ENCODE results near the gene COL4A1.

COL4A1 gene

DNA sequence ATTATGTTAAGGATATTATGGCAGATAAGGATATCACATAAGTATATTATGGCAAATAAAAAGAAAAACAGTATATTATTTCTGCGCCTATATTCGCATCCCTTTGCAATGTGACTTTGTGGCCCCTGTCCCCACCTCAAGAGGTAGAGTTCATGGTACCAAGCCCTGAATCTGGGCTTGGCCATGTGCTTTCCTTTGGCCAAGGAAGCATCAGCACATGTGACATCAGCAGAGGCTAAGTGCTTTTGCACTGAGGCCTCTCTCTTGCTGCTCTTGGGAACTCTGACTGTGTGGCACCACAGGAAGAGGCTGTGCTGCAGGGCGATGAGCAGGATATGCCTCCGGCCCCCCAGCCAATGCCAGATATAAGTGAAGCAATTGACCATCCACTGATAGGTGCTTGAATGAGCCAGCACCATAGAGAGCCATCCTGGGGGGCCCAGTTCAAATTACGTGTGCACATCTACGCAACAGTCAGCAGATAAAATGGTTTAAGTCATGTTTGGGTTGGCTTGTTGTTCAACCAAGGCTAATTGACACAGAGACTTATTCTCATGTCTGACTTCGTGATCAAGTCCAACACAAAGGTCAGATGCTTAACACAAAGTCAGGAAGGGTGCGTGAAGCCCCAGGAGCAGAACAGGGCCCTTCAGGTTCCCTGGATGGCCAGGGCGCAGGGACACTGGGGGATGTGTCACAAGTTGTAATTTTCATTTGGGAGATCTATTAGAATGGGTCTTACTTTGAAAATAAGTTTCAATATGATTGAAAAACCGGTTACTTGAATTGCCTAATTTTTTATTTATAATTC, 173.3 kb downstream of the COL4A1 start:
- DNase-seq (ENCODE audit: low spot score): no peak

GRCh38 chr13:110132225-110132982, 174.6 kb downstream of the COL4A1 start:
- DNase-seq (ENCODE audit: low spot score): no peak

DNA sequence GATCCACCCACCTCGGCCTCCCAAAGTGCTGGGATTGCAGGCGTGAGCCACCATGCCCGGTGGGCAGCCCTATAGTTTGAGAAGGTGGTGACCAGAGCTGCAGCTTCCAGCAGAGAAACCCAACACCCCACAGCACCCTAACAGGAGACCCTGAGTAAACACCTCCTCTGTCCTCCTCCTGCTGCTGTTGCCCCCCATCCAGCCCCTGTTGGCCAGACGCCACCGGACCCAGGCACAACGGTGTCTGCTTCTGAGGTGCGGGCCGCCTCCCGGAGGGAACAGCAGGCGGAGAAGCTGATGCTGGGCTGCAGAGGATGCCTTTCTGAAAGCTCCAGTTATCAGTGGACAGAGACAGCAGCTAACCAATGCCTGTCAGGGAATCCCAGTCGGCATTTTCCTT, 175.5 kb downstream of the COL4A1 start:
- DNase-seq (ENCODE audit: low spot score): no peak

DNA sequence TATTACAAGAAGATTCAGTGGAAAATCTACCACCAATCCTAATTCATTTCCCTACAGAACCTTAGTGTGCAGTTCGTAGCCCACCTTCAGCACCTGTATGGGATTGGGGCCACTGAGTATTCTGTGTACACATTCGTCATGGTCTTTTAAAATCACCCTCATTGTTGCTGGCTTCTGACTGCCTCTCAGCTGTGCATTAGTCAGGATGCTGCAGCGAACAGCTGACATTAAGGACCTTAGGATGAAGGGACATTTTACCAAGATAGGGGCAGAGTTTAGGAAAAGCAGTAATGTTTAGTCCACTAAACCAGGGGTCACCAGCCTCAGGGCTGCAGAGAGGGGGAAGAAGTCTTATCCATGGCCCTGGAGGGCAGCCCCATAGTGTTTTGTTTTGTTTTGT, 176.5 kb downstream of the COL4A1 start:
- DNase-seq (ENCODE audit: low spot score): no peak

DNA sequence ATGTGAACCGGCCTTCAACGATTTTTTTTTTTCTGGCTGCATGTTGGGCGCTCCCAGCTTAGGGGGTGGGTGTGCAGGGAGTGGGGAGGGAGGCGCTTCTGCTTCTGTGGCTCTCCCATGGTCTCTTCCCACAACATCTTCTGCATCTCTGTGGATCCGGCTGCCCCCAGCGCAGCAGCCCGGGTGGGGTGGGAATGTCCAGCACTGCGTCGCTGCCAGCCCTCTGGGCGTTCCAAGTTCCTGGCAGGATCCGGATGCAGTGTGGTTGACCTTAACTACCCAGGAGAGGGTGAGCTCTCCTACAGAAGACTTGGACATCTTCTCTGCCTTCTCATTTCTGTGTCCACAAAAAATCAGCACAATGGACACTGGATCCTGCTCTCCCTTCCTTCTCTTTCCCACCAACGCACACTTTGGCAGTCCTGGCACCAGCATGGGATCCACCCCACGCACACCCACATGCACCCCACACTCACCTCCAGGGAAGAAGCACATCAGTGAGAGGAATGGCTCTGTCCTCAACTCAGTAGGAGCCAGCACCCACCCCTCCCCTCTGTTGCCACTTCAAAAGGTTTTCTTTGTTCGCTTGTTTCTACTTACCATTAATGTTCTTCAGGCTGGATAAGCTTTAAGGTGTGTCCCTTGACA, 177.3 kb downstream of the COL4A1 start:
- DNase-seq (ENCODE audit: low spot score): no peak

GRCh38 chr13:110129076-110129475, 177.9 kb downstream of the COL4A1 start:
- no peak for DNase-seq (ENCODE audit: low spot score)

GRCh38 chr13:110128546-110128945, 178.4 kb downstream of the COL4A1 start:
- DNase-seq (ENCODE audit: low spot score): no peak

GRCh38 chr13:110127986-110128511, 178.9 kb downstream of the COL4A1 start:
- no peak for DNase-seq (ENCODE audit: low spot score)

- no peak for DNase-seq (ENCODE audit: low spot score)
Observed at GRCh38 chr13:110126391-110126961, 180.5 kb downstream of the COL4A1 start.

- DNase-seq (ENCODE audit: low spot score): no peak
Observed at GRCh38 chr13:110125613-110126272, 181.2 kb downstream of the COL4A1 start.

GRCh38 chr13:110125157-110125556, 181.8 kb downstream of the COL4A1 start:
- DNase-seq (ENCODE audit: low spot score): no peak

GRCh38 chr13:110124201-110124940, 182.6 kb downstream of the COL4A1 start:
- no peak for DNase-seq (ENCODE audit: low spot score)

GRCh38 chr13:110123041-110123809, 183.7 kb downstream of the COL4A1 start:
- DNase-seq (ENCODE audit: low spot score): no peak

DNA sequence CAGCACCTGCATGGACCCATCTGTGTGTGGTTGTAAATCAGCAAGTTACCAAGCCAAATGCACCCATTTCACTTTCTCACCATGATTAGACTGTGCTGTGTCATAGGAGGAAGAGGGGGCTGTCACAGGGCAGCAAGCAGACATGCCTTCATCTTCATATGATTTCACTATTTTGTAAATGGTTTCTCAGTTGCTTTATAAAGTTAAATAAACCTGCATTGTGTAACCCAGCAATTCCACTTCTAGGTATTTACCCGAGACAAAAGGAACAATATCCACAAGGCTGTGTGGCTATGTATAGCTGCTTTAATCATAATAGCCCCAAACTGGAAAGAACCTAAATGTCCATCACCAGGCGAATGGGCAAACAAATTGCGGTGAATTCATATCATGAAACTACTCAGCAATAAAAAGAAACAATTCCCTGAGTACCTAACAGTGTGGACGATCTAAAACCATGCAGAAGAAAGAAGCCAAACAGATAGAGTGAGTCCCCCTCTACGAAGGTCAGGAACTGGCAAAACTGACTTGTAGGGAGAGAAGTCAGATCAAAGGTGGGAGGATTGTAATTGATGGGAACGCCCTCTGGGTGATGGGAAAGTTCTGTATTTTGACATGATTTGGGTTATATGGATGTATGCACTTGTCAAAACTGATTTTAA, 185.4 kb downstream of the COL4A1 start:
- DNase-seq (ENCODE audit: low spot score): no peak

DNA sequence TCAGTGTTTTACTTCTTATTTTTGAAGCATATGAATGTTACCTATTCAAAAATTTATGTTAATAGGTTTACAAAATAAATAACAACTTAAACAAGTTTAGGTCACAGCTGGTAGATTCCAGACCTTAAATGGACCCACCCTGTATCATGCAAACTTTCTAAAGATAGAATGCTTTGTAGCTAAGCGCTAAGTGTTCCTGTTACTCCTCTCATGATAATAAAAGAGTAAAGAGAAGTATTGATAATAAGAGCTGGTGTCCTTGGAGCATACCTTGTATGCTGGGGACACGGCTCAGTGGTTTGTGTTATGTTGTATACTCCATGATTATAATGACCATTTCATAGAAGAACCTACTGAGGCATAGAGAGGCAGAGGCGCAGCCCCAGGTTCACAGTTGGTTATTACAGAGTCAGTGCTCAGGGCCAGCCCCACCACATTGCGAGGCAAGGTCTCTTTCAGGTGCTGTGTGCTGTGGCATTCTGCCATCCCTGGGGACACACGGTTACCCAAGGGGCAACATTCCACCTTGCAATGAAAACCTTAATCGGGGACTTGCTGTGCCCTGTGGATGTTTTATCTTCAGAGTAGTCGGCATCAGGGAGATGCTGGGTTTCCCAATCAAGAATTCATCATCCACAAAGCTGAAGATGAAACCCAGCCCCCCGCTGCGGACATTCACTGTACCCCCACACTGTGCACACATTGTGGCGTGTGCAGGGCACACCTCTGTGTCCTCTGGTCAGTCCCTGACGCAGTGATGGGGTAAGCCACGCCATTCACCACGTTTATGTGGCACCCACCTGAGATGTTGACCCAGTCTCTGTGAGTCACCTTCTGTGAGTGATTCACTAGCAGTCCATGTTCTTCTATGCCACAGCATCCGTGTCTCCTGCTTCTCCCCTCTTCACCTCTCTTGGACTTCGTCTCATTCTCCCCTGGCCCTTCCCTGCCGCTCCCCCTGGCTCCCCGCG, 186.7 kb downstream of the COL4A1 start:
- no peak for DNase-seq (ENCODE audit: low spot score)

DNA sequence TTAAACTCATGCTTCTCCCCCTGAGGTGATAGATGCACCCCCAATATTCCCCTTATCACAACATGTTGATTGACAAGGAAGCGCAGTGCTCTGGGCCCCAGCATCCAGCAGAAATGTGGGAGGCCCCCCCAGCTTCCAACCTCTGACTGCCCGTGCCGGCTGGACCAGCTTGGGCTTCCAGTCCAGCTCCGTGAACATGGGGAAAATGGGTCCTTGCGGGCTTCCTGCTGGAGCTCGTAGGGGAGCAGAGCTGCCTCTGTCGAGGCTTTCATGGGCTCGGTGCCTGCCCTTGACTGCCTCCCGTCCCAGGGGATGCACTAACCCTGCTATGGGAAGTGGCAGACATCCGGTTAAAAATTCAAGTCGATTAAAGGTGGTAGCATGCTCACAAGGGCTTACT, 188.9 kb downstream of the COL4A1 start:
- no peak for DNase-seq (ENCODE audit: low spot score)

DNA sequence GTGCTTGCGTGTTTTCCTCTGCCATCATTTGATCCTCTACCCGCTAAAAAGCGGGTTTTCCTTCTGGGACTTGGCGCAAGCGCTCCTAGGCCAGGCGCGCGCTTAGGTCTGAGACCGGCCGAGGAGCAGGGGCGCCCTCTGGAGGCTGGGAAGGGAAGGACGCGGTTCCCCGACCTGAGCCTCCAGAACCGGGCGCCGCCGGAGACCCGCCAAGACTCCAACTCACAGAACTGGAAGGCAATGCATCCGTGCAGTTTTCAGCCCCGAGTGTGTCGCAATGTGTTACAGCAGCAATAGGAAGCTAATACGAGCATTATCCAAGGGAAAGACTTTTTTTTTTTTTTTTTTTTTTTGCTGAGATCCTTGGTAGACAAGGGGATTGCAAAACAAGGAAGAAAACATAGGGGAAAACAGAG, 190.9 kb downstream of the COL4A1 start:
- DNase-seq (ENCODE audit: low spot score): no peak

GRCh38 chr13:110115591-110115990, 191.4 kb downstream of the COL4A1 start:
- DNase-seq (ENCODE audit: low spot score): no peak

Measured in left forelimb (tissue), 1 donor.